Stimulated activated CD8-positive, alpha-beta memory T cell treated with anti-CD3 and anti-CD28 coated beads, Interleukin-12 subunit alpha, Interleukin-12 subunit beta, amount 100 ng/mL, for 1 hour (primary cell): ENCODE data around the gene CENPC.
"Not testable (repeated sequence)": the region's sequence is repeated elsewhere in the genome, so short reads cannot be mapped to it uniquely, and the experiment has no call there.

Experiments
- DNase-seq: peaks from one replicate; pipeline ENCODE4 v3.0.0-alpha.2; 2020; ENCODE audit warnings: low read depth

Gene CENPC

GRCh38 chr4:67552146-67552792 is 7.0 kb upstream of the CENPC start:
- not testable (repeated sequence) for DNase-seq

- DNase-seq, result no peak
These were observed 5.6 kb upstream of the CENPC start for GRCh38 chr4:67550857-67551256.

- DNase-seq, result no peak
These were observed 5.1 kb upstream of the CENPC start for GRCh38 chr4:67550451-67550850.

- DNase-seq, result no peak
These were observed 3.8 kb upstream of the CENPC start for GRCh38 chr4:67549123-67549522.

GRCh38 chr4:67546971-67547370 is 1.7 kb upstream of the CENPC start:
- DNase-seq, result no peak

GRCh38 chr4:67546004-67546356 is 677 bp upstream of the CENPC start:
- DNase-seq, result no peak

- no peak for DNase-seq
These were observed 3.2 kb downstream of the CENPC start for GRCh38 chr4:67542076-67542475.

GRCh38 chr4:67539830-67540229 is 5.5 kb downstream of the CENPC start:
- no peak for DNase-seq

GRCh38 chr4:67535280-67535840 is 9.9 kb downstream of the CENPC start:
- no peak for DNase-seq

- no peak for DNase-seq
These were observed 12.2 kb downstream of the CENPC start for GRCh38 chr4:67533112-67533511.

GRCh38 chr4:67532397-67532796 is 12.9 kb downstream of the CENPC start:
- not testable (repeated sequence) for DNase-seq

GRCh38 chr4:67531379-67531962 is 13.8 kb downstream of the CENPC start:
- DNase-seq, result no peak

GRCh38 chr4:67524140-67524539 is 21.2 kb downstream of the CENPC start:
- not testable (repeated sequence) for DNase-seq

- DNase-seq, result no peak
These were observed 22.2 kb downstream of the CENPC start for GRCh38 chr4:67522851-67523671.

- DNase-seq, result no peak
These were observed 23.1 kb downstream of the CENPC start for GRCh38 chr4:67522230-67522629.

GRCh38 chr4:67521506-67521905 is 23.8 kb downstream of the CENPC start:
- DNase-seq, result no peak

GRCh38 chr4:67520141-67520540 is 25.2 kb downstream of the CENPC start:
- no peak for DNase-seq

- DNase-seq, result no peak
These were observed 32.8 kb downstream of the CENPC start for GRCh38 chr4:67512501-67512900.

- DNase-seq, result no peak
These were observed 44.9 kb downstream of the CENPC start for GRCh38 chr4:67500373-67500772.

GRCh38 chr4:67499799-67500198 is 45.5 kb downstream of the CENPC start:
- DNase-seq, result no peak

- no peak for DNase-seq
These were observed 61.3 kb downstream of the CENPC start for GRCh38 chr4:67483868-67484602.

- DNase-seq, result no peak
These were observed 64.5 kb downstream of the CENPC start for GRCh38 chr4:67480810-67481209.
